ENCODE data around the gene AGPS.

- TF ChIP-seq CTCF (IDR thresholded peaks at IDR 0.05) (no peak), POLR2A (IDR thresholded peaks at IDR 0.05) (no peak)
Measured at GRCh38 chr2:177589186-177589585, 196.6 kb downstream of the AGPS start.
